ENCODE data around the gene FAM163B.

- TF ChIP-seq CTCF (IDR thresholded peaks at IDR 0.05; ENCODE audit: low read length) (no peak), EZH2 (IDR thresholded peaks at IDR 0.05; ENCODE audit: borderline replicate concordance, low read length) (no peak)
These were observed 75.3 kb downstream of the FAM163B start for GRCh38 chr9:133533857-133534256.
